Measurements from ENCODE around the gene CLEC4M.
"Not testable (repeated sequence)": the region's sequence is repeated elsewhere in the genome, so short reads cannot be mapped to it uniquely, and the experiment has no call there.

CLEC4M gene

DNA sequence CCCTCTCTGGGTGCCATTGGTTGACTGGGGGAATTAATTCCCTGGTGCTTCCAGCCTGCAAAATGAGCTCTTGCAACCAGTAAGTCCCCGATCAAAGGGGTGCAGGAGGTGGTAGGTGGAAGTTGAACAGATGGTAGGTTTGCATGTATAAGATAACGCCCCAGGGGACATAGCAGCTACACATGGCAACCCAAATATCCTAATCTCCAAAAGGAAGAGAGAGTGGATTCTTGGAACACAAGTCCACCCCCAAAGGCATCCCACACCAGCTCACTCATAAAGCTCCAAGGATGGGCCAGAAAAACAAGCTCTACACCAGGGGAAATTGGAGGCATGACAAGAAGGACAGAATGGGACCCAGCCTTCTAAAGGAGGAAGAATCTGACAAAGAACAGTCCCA lies 20.5 kb upstream of the CLEC4M start:
- DNase-seq (ENCODE audit: low spot score): no peak

DNA sequence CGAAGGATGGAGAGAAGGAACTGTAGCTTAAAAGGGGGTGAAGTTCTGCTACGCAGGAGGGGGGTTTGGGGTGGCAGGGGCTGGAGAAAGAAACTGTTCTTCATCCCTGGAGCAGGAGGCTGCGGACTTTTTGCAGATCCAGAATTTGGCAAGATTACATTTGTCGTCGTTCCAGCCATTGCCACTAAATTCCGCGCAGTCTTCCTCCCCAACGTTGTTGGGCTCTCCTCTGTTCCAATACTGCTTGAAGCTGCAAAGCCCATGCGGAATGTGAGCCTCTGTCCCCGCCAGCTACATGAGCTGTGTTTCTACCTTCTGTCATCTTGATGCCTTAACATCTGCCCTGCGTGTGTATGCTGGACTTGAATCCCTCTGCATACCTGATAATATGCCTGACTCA lies 20.1 kb upstream of the CLEC4M start:
- DNase-seq (ENCODE audit: low spot score): no peak

DNA sequence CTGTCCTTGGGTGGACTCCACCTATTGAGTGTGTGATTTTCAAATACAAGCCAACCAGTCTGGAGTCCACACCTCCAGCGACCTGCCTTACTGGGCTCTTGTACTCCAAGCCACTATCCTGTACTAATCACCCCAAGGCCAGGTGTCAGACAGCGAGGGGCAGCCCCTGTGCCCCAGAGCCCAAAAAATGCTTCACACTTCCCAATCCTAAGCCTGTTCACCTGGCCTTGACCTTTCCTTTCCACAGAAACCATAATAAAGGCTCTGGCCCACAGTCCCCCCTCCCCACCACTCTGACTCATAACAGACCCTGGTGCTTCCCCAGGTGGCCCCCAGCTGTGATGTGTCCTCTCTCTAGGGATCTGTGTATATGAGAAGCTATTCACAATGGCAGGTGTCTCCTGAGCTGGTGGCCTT lies 19.6 kb upstream of the CLEC4M start:
- DNase-seq (ENCODE audit: low spot score): no peak

DNA sequence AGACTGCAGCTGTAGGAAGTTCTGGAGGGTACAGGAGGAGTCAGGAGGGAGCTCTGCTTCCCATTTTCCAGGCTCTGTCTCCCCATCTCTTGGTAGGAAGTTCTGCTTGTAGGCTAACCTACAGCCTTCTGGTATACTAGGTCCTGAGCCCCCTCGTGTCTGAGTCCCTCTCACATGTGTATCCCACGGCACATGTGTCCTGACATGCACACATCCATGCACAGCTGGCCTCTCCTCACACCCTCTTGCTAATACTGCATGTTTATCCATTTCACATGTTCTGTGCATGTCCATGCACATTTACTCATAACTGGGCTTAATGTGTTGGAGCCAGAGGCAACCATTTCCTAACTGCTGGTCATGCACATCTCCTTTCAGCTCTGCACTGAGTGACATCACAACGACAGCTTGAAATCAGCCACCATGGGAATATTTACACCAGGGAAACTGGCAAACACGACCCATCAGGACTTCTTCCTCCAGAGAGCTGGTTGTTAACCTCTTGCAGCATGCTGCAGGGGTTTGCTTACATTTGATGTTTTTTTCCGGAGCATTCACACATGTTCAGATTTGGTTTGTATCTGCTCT lies 18.8 kb upstream of the CLEC4M start:
- no peak for DNase-seq (ENCODE audit: low spot score)

DNA sequence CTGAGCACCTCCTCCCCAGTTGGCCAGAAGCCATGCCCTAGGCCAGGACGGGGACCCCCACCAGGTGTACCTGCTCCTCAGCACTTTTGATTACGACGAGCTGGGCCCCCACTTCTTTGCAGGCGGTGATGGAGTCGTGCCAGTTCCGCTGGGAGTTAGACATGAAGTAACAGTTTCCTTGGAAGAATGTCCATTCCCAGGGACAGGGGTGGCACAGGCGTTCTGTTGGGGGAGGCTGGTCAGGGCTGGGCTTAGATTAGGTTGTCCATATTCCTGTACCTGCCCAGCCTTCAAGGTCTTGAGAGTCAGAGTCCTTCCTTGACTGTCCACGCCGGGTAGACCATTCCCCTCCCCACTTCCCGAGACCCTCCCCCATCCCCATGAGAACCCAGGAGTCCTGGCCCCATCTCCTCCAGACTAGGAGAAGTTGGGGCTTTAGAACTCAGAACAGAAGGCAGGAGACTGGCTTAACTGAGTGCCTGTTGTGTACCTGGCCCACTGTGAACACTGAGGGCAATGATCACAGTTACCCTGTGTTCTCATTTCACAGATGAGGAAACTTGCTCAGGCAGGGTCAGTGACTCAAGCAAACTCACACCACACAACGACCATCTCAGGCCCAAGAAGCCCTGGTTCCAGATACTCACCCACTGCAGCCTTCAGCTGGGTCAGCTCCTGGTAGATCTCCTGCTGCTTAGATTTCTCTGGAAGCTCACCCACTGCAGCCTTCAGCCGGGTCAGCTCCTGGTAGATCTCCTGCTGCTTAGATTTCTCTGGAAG lies 18.0 kb upstream of the CLEC4M start:
- DNase-seq (ENCODE audit: low spot score): no peak

DNA sequence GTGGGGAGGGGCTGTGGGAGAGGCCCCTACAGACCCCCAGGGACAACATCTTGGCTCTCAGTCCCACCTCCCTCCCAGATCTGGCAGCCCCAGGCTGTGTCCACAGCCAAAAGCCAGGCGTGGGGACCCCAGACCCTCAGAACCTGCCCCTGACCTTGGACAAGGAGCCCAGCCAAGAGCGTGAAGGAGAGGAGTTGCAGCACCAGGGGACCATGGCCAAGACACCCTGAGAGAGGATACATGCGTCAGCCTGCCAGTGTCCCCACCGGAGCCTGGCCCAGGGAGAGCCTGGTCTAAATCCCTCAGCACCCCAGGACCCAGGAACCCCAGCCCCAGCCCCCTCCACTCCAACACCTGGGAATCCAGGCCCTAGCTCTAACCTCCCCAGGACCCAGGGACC lies 16.7 kb upstream of the CLEC4M start:
- DNase-seq (ENCODE audit: low spot score): not testable (repeated sequence)

DNA sequence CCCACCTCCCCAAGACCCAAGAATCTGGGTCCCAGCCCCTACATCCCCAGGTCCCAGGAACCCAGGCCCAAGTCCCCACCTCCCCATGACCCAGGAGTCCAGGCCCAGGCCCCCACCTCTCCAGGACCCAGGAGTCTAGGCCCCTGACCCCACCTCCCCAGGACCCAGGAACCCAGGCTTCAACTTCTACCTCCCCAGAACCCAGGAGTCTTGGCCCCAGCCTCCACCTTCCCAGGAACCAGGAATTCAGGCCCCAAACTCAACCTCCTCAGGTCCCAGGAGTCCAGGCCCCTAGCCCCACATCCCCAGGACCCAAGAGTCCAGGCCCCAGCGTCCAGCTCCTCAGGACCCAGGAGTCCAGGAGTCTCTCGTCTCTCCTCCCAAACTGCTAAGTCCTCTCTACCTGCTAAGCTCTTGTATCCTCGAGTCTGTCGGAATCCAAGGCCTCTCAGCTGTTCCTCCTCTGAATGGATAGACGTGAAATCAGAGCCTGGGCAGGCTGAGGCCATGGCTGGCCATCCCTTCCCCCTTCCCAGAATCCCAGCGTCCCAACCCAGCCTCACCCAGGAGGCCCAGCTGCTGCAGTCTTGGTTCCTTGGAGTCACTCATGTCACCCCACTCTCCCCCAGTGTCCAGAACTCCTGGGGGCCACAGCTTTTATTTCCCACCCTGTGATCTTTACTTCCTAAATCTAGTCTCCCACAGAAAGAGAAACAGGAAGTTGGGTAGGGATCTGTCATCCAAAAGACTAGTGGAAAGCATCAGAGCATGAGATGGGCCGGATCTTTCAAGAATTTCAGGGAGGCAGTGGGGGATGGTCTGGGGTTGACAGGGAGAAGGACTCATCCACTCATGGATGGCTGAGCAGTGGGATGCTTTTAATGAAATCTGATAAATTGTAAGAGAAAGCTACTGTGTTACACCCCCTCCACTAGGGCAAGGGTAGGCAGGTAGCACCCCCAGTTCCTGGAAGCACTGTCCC lies 15.8 kb upstream of the CLEC4M start, which contains the start of gene CD209:
Gene CD209 (minus strand): TSS at position 632 of the 982 bp plus-strand sequence. CDS start 23 bp downstream, at position 609.
- DNase-seq (ENCODE audit: low spot score): no peak

DNA sequence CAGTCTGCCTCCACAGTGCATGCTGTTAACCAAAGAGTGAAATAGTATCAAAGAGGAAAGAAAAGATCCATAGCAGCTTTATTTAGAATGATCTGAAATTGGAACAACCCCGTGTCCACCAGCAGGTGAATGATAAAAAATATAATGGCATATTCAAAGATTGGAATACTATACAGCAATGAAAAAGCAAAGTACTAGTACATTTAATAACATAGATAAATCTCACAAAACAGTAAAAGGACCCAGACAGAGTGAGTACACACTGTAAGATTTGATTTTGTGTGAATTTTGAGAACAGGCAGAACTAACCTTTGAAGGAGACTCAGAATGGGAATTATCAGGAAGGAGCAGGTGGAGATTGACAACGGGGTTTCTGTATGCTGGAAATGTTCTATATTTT lies 14.9 kb upstream of the CLEC4M start:
- no peak for DNase-seq (ENCODE audit: low spot score)

DNA sequence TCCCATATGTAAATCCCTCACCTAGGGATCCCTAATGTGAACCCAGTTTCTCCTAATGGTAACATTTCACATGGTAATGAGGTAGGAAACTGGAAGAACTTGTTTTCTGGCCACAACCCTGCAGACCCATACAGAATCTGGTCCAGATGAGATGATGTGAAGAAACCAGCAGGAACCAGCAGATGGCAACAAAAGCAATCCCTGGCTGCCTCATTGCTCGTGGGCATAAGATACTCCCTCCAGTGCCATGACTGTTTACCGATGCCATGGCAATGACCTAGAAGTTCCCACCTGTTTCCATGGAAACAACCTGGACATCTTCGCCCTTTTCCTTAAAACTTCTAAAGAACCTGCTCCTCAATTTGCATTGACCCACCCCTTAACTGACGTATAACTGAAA lies 14.3 kb upstream of the CLEC4M start:
- DNase-seq (ENCODE audit: low spot score): no peak

DNA sequence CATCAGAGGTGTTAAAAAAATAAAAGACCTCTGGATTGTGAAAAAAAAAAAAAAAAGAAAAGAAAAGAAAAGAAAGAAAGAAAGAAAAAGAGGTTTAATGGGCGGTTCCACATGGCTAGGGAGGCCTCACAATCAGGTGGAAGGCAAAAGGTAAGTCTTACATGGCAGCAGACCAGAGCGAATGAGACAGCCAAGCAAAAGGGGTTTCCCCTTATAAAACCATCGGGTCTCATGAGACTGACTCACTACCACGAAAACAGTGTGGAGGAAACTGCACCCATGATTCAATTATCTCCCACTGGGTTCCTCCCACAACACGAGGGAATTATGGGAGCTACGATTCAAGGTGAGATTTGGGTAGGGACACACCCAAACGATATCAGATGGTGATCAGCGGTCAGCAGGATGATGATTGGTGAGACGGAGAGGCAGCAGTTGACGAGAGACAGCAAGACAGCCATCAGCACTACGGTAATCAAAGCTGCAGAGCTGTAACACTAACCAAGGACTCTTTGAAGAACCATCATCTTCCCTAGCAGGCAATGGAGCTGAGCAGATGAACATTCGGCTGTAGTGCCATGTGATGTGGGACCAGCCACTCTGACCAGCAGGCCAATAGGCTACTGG lies 11.8 kb upstream of the CLEC4M start:
- no peak for DNase-seq (ENCODE audit: low spot score)

DNA sequence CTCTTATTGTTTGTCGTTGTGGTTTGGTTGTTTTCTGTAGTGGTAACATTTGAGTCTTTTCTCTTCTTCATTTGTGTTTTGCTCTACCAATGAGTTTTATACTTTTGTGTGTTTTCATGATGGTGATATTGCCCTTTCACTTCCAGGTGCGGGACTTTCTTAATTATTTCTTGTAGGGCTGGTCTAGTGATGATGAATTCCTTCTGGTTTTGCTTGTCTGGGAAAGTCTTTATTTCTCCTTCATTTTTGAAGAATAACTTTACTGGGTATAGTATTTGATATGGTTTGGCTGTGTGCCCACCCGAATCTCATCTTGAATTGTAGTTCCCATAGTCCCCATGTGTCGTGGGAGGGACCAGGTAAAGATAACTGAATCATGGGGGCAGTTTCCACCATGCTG lies 6.8 kb upstream of the CLEC4M start:
- DNase-seq (ENCODE audit: low spot score): no peak

DNA sequence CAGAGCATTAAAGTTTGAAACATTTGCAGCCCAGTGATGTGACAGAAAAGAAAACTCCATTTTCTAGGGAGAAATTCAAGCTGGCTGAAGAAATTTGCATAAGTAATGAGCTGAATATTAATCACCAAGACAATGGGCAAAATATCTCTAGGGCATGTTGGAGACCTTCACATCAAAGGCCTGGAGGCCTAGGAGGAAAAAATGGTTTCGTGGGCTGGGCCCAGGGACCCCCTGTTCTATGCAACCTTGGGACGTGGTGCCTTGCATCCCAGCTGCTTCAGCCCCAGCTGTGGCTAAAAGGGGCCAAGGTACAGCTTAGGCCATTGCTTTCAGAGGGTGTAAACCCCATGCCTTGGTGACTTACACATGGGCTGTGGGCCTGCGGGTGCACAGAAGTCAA lies 5.7 kb upstream of the CLEC4M start:
- DNase-seq (ENCODE audit: low spot score): no peak

DNA sequence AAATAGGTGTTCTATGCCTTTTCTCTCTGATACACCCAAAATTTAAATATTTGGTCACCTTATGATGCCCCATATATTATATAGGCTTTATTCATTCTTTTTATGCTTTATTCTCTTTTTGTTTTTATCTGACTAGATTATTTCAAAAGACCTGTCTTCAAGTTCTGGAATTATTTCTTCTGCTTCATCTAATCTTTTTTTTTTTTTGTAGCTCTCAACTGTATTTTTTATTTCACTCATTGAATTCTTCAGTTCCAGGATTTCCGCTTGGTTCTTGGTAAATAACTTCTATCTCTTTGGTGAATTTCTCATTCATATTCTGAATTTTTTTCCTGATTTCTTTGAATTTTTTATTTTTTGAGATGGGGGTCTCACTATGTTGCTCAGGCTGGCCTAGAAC lies 3.9 kb upstream of the CLEC4M start:
- no peak for DNase-seq (ENCODE audit: low spot score)

DNA sequence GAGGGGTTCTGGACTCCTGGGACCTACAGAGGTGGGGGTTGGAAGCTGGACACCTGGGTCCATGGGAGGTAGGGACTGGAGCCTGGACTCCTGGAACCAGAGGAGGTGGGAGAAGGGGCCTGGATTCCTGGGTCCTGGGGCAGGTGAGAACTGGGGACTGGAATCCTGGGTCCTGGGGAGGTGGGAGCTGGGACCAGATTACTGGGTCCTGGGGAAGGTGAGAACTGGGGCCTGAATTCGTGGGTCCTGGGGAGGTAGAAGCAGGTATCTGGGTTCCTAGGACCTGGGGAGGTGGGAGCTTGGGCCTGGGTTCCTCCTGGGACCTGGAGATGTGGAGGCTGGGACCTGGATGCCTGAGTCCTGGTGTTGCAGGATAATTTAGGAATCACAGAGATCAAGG lies 653 bp downstream of the CLEC4M start:
- DNase-seq (ENCODE audit: low spot score): no peak

DNA sequence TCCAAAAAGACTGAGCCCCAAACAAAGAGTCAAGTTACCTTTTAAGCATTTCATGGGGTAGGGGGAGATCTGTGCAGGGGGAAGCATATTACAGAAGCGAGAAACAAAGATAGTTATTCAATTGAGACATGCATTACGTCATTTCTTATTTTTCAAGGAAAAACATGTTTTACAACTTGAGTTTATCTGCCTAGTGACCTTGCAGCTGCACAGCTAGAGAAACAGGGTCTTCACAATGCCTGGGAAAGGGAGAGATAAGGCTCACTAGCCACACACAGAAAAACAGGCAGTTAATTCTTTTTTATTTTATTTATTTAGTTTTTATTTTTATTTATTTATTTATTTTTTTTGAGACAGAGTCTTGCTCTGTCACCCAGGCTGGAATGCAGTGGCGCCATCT lies 1.1 kb downstream of the CLEC4M start:
- not testable (repeated sequence) for DNase-seq (ENCODE audit: low spot score)

DNA sequence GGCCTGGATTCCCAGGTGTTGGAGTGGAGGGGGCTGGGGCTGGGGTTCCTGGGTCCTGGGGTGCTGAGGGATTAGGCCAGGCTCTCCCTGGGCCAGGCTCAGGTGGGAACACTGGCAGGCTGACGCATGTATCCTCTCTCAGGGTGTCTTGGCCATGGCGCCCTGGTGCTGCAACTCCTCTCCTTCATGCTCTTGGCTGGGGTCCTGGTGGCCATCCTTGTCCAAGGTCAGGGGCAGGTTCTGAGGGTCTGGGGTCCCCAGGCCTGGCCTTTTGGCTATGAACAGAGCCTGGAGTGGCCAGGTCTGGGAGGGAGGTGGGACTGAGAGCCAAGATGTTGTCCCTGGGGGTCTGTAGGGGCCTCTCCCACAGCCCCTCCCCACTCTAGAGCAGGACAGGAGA lies 2.0 kb downstream of the CLEC4M start:
- not testable (repeated sequence) for DNase-seq (ENCODE audit: low spot score)

DNA sequence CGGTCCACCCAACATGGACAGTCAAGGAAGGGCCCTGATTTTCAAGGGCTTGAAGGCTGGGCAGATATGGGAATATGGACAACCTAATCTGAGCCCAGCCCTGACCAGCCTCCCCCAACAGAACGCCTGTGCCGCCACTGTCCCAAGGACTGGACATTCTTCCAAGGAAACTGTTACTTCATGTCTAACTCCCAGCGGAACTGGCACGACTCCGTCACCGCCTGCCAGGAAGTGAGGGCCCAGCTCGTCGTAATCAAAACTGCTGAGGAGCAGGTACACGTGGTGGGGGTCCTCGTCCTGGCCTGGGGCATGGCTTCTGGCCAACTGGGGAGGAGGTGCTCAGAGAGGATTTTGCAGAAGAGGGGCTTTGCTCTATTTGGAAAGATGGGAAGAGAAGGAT lies 3.5 kb downstream of the CLEC4M start:
- DNase-seq (ENCODE audit: low spot score): no peak

DNA sequence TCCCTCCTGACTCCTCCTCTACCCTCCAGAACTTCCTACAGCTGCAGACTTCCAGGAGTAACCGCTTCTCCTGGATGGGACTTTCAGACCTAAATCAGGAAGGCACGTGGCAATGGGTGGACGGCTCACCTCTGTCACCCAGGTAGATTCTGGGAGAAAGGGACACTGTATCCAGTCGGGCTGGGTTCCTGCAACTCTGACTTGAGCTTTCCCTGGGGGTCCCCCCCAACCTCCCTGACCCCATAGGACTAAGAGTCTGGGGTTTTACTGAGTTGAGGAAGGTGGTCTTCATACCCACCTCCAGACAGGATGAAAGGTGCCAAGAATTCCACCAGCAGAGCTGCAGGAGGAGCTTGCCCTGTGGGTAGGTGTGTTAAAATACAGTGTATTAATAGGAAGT lies 4.4 kb downstream of the CLEC4M start:
- no peak for DNase-seq (ENCODE audit: low spot score)

DNA sequence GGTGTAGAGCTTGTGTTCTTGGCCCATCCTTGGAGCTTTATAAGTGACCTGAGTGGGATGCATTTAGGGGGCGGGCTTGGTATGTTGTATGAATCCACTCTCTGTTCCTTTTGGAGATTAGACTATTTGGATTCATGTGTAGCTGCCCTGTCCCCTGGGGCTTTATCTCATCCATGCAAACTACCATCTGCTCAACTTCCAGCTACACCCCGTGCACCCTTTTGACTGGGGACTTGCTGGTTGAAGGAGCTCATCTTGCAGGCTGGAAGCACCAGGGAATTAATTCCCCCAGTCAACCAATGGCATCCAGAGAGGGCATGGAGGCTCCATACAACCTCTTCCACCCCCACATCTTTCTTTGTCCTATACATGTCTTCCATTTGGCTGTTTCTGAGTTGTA lies 6.1 kb downstream of the CLEC4M start:
- DNase-seq (ENCODE audit: low spot score): no peak

DNA sequence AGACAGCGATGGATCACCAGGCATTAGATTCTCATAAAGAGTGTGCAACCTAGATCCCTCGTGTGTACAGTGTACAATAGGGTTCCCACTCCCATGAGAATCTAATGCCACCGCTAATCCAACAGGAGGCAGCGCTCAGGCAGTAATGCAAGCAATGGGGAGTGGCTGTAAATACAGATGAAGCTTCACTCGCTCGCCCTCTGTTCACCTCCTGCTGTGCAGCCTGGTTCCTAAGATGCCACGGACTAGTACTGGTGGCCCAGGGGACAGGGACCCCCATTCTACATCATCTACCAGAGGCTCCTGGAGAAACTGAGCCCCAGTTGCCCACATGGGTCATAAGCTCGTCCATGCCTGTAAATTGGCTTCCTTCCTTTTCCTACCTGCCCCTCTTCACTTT lies 8.0 kb downstream of the CLEC4M start:
- DNase-seq (ENCODE audit: low spot score): no peak

DNA sequence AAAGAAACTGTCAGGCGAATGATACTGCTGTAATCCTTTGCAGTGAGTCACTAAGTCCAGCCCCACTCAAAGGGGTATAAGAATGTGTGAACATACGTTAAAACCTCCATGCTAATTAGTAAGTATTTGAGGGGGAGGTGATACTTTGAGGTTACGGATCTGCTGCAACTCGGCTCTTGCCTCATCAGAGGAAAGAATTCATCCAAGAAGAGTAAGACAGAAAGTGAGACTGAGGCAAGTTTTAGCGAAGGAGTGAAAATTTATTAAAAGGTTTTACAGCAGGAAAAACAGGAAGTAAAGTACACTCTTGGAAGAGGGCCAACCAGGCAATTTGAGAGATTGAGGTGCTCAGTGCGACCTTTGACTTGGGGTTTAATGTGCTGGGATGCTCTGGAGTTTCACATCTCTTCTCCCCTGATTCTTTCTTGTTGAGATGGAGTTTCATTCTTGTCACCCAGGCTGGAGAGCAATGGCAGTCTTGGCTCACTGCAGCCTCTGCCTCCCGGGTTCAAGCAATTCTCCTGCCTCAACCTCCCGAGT lies 9.8 kb downstream of the CLEC4M start:
- DNase-seq (ENCODE audit: low spot score): no peak

DNA sequence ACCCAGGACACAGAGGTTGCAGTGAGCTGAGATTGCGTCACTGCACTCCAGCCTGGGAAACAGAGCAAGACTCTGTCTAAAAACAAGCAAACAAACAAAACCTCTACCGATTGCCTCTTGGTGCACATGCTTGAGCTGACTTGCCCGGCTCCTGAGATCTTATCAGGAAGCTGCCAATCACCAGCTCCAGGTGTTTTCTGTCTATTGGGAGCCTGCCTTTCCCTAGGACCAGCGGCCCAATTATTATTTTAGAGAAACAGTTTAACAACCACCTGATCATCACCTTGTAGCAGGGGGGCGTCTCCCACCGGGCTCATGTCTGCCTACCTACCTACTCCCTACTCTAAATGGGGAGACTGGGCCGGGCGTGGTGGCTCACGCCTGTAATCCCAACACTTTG lies 10.8 kb downstream of the CLEC4M start:
- DNase-seq (ENCODE audit: low spot score): no peak

All from ecto neural progenitor cell (in vitro differentiated cells).